SK-N-MC (cell line): ENCODE data around the gene CCT3.

Source experiments
- EZH2 ChIP-seq: fragments of 200-600 bp; sonication (generic); IDR thresholded peaks from one replicate; pipeline ENCODE4 v1.6.1; 2017; ENCODE audit warnings: antibody characterized with exemption
- FOXP2 ChIP-seq: optimal IDR thresholded peaks from 2 replicates; pipeline ENCODE3; 2011; ENCODE audit warnings: mild to moderate bottlenecking, moderate library complexity; ENCODE audit not compliant: insufficient read depth; ENCODE audit errors: extremely low read length, control extremely low read depth
- POLR2AphosphoS5 ChIP-seq: IDR thresholded peaks from 2 replicates; pipeline ENCODE4 v1.6.1; 2012; ENCODE audit warnings: mild to moderate bottlenecking, low read depth, low read length, borderline replicate concordance

DNA sequence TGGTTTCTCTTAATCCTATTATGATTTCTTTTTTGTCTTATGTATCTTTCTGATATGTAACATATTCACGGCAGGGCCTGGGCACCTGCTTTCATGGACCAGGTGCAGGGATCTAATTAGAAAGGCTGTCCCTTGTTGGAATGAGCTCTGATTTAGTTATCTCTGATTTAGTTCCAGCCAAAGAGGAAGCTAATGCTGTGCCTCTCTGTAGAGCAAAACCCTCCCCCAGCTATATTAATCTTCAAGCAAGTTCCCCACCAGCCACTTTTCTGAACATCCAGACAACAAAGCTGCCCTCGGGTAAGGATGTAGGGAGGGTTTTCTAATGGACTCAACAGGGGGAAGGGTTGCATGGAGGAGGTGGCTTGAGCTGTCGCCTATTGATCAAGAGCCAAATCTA, 6.3 kb upstream of the CCT3 start:
- no peak for TF ChIP-seq POLR2AphosphoS5
- no peak for TF ChIP-seq FOXP2
- no peak for TF ChIP-seq EZH2
